GM20431 (cell line): ENCODE data around the gene PRC1.

ENCODE experiments used
- in situ Hi-C: fragments of 300-500 bp; cut with MseI, MboI; formaldehyde crosslinking; loops from one replicate; pipeline ENCODE4 v1.15.0; 2020; ENCODE audit warnings: low sequenced_read_pairs; ENCODE audit not compliant: unreplicated experiment

The PRC1 gene

DNA sequence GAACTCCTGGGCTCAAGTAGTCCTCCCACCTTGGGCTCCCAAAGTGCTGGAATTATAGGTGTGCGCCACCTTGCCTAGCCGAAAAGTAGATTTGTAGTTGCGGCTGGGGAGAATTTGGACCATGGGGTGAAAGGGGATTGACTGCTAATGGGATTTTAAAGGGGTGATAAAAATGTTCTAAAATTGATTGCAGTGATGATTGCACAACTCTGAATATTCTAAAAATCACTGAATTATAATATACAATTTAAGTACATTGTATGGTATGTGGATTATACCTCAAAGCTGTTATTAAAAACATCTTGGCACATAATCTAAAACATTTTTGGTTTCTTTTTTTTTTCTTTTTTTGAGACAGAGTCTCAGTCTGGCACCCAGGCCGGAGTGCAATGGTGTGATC is 3.9 kb downstream of the PRC1 start:
- in situ Hi-C loops, result no loop called here

DNA sequence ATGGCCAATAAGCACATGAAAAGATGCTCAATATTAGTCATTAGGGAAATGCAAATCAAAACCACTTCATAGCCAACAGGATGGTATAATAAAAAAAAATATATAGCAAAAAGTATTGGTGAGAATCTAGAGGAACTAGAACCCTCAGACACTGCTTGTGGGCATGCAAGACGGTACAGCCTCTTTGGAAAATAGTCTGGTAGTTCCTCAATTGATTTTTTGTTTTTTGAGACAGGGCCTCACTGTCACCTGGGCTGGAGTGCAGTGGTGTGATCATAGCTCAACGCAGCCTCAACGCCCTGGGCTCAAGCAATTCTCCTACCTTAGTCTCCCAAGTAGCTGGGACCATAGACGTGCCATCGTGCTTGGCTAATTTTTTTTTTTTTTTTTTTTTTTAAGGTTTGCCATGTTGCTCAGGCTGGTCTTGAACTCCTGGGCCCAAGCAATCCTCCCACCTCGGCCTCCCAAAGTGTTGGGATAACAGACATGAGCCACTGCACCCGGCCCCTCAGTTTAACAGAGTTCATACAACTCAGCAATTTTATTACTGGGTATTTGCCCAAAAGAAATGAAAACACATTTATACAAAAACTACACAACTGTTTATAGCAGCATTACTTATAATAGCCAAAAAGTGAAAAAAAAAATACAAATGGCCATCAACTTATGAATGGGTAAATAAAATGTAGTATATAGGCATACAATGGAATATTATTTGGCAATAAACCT is 5.1 kb downstream of the PRC1 start:
- in situ Hi-C loops, result no loop called here

GRCh38 chr15:90988296-90988695 is 6.0 kb downstream of the PRC1 start:
- in situ Hi-C loops, result no loop called here

DNA sequence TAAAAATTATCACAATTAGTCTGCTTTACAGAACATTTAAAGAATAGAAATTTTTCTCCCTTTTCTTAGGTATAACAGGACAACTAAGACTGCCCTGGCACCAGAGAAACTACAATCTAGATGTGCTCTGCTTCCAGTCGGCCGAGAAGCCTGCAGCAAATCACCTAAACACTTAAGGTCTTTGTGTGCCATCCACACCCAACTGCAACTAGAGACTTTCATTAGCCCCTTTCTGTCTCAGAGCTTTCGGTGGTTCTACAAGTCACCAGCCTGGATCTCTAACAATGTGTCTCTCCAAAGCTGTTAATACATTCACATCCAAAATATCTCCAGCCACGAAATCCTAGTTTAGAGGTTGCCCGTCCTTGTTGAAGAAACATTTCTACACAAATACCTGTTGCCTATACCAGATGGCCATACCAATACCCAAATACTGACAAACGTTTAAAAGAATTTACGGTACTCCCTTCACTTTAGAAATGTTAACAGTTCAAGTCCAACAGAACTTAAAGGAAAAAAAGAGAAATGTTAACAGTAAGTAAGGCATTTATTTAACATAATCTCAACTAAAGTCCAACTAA is 6.7 kb downstream of the PRC1 start:
- in situ Hi-C loops, result no loop called here

GRCh38 chr15:90986790-90987507 is 7.4 kb downstream of the PRC1 start:
- in situ Hi-C loops, result no loop called here

DNA sequence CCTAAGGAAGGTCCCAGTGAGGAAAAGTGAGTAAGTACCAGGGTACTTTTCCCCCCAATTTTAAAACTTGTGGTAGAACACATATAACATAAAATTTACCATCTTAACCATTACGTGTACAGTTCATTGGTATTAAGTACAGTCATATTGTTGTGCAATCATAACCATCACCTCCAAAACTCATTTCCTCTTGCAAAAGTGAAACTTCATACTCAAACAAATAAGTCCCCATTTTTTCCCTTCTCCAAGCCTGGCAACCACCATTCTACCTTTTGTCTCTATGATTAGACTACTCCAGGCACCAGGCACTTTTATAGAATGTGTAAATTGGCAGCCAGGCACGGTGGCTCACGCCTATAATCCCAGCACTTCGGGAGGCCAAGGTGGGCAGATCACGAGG is 12.2 kb downstream of the PRC1 start:
- in situ Hi-C loops, result no loop called here

DNA sequence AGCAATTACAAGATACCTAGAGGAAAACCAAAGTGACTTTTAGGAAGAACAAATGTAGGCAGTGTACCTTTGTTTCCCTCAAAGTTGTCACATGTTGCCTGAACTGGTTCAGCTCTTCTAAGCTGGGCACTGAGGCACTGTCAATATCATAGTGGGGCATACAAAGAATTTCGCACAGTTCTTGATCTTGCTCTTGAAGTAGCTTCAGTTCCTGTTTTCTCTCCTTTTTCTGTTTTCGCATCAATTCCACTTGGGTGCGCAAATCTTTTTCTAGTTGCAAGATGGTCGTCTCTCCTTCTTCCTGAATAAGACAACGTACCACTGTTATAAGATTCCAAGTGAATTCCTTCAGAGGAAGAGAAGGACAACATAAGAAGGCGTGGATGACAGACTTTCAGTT is 12.7 kb downstream of the PRC1 start:
- in situ Hi-C loops, result no loop called here

GRCh38 chr15:90979582-90979981 is 14.8 kb downstream of the PRC1 start:
- in situ Hi-C loops, result no loop called here

- in situ Hi-C loops, result no loop called here
Observed at GRCh38 chr15:90974216-90974615, 20.1 kb downstream of the PRC1 start.

- in situ Hi-C loops, result no loop called here
Observed at GRCh38 chr15:90972133-90972532, 22.2 kb downstream of the PRC1 start.

DNA sequence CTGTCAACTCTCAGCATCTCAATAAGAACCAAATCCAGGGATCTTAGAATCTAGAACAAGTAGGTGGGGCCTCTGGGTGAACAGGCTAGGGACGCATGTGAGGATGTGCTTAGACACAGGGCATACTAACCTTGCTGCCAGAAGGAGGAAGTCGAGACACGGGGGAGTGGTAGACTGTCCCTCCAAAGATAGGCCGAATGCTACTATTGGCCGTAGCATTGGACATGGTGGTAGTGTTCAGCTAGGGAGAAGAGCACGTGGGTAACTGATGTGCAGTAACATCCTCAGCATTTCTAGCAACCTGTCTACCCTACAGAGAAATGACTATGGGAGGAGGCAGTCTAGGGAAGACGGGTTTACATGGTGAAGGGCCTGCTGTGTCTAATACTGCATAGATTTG is 24.1 kb downstream of the PRC1 start:
- in situ Hi-C loops, result no loop called here

DNA sequence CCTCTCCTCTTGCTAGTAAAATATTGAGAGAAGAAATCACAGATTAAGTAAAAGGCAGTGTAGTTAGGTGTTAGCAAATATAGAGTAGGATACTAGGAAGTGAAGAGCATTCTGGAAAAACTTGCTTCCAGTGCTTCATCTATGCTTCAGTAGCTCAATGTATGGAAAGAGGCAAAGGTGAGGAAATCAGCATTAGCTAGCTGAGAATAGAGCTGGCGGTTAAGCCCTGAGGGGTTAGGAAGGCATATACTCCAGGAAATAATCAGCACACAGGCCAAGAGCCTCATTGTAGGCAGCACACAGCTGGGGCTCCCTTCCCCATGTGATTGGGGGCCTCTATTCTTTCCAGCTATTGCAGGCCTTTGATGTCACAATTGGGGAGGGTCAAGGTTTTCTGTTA is 25.9 kb downstream of the PRC1 start:
- in situ Hi-C loops, result no loop called here

DNA sequence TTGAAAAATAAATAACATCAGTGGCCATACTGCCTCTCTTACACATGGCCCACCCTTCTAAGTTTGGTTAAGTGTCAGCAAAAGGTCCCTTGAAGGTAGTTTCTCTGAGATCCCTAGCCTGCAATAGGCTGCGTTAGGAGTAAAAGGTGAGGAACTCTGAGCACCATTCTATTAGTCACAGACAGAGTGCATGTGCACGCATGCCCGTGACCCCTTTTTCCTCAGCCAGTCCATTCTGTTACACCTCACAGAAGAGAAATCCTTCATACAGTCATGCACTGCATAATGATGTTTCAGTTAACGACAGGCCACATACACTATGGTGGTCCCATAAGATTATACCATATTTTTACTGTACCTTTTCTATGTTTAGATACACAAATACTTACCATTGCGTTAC is 27.1 kb downstream of the PRC1 start:
- in situ Hi-C loops, result no loop called here

DNA sequence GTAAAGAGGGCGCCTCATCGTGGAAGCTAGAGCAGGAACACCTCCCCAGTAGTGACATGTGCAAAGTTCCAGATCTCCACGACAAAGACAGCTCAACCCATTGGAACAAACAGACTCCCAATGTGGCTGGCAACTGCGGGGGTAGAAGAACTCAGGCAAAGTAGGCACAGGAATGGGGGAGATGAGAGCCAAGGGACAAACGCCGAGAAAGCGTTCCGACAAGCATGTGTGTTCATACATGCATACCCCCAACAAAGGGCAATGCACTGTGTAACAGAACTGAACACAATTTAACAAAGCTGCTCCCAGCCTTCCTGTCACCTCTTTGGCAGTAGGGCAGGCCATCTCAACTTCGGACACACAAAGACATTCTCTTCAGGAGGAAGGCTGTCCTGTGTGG is 28.1 kb downstream of the PRC1 start:
- in situ Hi-C loops, result no loop called here

DNA sequence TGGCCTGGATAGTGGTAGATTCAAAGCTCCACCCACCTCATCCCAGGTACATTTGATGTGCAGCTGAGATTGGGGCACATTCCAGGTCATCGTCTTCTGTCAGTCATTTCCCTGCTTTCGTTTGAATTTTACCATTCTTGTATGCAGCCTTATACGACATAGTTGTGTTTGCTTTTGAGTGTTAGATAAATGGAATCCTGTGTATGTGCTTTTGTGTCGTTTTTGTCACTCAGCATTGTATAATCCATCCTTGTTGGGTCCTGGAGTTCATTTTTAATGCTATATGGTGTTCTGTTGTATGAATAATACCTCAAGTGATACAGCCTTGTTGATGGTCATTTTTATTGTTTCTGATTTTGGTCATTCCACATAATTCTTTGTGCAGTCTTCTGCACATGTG is 32.3 kb downstream of the PRC1 start:
- in situ Hi-C loops, result no loop called here

GRCh38 chr15:90960298-90961091 is 33.8 kb downstream of the PRC1 start:
- in situ Hi-C loops, result no loop called here

DNA sequence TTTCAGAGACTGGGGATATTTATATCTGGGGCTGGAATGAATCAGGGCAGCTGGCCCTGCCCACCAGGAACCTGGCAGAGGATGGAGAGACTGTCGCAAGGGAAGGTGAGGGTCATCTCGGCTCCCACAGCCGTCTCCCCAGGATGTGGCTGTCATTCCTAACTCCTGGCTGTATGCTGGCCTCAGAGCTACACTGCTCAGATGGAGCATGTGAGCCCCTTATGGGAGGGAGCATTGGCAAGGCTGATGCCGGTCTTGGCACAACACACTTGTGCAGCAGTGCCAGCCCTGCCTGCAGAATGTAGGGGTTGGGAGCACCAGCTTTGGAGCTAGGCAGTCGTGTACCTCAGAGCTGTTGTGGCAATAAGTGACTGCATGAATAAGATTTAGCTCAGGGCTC is 34.4 kb downstream of the PRC1 start:
- in situ Hi-C loops, result no loop called here

DNA sequence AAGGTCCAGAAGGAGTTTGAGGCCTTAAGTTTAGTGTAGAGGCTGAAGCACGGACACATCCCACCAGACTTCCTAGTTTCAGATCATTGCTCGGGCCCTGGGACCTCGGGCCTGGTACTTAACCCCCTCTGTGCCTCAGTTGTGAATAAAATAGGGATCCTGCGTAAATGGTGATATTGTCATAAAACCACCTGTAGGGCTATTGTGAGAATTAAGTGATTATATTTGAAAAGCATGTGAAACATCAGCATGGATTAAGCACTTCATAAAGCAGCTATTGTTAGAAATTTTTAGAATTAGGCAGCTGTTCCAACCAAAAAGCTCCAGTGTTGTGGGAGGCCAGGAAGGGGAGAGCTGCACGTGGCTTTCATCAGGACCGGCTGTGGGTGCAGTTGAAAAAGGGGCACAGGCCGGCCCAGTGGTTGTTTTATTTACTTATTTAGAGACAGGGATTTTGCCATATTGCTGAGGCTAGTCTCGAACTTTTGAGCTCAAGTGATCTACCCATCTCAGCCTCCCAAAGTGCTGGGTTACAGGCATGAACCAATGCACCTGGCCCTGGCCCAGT is 35.2 kb downstream of the PRC1 start:
- in situ Hi-C loops, result no loop called here

DNA sequence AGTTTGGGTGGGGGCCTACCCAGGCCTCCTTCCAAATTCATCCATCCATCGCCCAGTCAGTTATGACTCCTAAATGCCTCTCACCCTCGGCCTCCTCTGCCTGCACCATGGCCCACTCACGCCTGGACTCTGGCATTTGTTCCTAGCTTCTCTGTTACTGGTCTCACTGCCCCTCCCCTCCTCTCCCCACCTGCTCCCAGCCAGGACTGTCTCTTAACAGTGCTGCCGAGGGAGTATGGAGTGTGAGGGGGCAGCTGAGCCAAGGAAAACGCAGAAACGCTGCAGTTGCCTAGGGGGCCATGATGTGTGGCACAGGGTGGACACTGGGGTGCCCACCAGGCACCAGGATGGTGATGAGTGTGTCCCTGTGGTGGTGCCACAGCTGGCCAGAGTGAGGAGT is 36.5 kb downstream of the PRC1 start:
- in situ Hi-C loops, result no loop called here

DNA sequence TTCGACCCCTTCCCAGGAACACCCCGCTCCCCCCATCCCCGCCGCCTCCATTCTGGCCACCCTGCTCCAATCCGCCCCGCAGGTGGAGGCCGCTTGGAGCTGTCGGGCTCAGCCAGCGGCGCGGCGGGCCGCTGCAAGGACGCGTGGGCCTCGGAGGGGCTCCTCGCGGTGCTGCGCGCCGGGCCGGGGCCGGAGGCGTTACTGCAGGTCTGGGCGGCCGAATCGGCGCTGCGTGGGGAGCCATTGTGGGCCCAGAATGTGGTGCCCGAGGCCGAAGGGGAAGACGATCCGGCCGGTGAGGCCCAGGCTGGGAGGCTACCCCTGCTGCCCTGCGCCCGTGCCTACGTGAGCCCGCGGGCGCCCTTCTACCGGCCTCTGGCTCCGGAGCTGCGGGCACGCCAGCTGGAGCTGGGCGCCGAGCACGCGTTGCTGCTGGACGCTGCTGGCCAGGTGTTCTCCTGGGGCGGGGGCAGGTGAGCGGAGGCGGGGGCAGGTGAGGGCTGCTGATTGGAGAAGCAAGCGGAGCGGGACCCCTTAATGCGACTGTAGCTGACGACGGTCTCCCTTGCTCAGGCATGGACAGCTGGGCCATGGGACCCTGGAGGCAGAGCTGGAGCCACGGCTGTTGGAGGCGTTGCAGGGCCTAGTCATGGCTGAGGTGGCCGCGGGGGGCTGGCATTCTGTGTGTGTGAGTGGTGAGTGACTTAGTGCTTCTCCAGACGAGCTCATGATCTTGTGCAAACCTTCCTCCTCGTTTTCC is 37.1 kb downstream of the PRC1 start:
- in situ Hi-C loops, result no loop called here
